SU-DHL-6 (cell line): ENCODE data around the gene MLANA.

Experiments
- H2AFZ ChIP-seq: fragments of 200-600 bp; sonication (generic); 2 replicates; pipeline ENCODE4 v1.6.1; 2014; ENCODE audit warnings: low read depth, mild to moderate bottlenecking, moderate library complexity, mixed read lengths, antibody characterized with exemption, low read length; ENCODE audit not compliant: severe bottlenecking
- H3F3A ChIP-seq: fragments of 200-600 bp; shearing (Covaris generic); 2 replicates; pipeline ENCODE4 v1.6.0; 2016; ENCODE audit warnings: antibody characterized with exemption, mild to moderate bottlenecking; ENCODE audit not compliant: insufficient read depth
- H3K27ac ChIP-seq: fragments of 200-600 bp; sonication (generic); 2 replicates; pipeline ENCODE4 v1.5.1; 2016; ENCODE audit warnings: low read depth, mild to moderate bottlenecking, low read length, moderate library complexity, mixed read lengths
- H3K27me3 ChIP-seq: fragments of 200-600 bp; sonication (generic), shearing (Covaris generic); 2 replicates; pipeline ENCODE4 v1.6.0; 2014; ENCODE audit warnings: mild to moderate bottlenecking, low read length
- H3K36me3 ChIP-seq: fragments of 200-600 bp; sonication (generic); 2 replicates; pipeline ENCODE4 v1.6.1; 2014; ENCODE audit warnings: mild to moderate bottlenecking, low read length, mixed read lengths
- H3K4me2 ChIP-seq: fragments of 300-600, 200-600 bp; shearing (Covaris generic), sonication (generic); 2 replicates; pipeline ENCODE4 v1.6.0; 2014; ENCODE audit warnings: low read length, low read depth, mild to moderate bottlenecking; ENCODE audit not compliant: poor library complexity, severe bottlenecking
- H3K4me3 ChIP-seq: fragments of 200-600 bp; sonication (generic); 2 replicates; pipeline ENCODE4 v1.5.1; 2014; ENCODE audit warnings: antibody characterized with exemption, low read length, mild to moderate bottlenecking, mixed read lengths; ENCODE audit not compliant: insufficient read depth, poor library complexity, severe bottlenecking
- H3K79me2 ChIP-seq: fragments of 200-600 bp; sonication (generic); 2 replicates; pipeline ENCODE4 v1.6.1; 2014; ENCODE audit warnings: mild to moderate bottlenecking, low read length, moderate library complexity; ENCODE audit not compliant: insufficient read depth
- H3K9ac ChIP-seq: fragments of 200-600 bp; sonication (generic); 2 replicates; pipeline ENCODE4 v1.7.0; 2014; ENCODE audit warnings: mild to moderate bottlenecking, low read length
- H3K9me2 ChIP-seq: fragments of 200-600 bp; sonication (generic); replicated peaks from 2 replicates; pipeline ENCODE4 v1.6.1; 2014; ENCODE audit warnings: low read length; ENCODE audit not compliant: insufficient read depth
- H3K9me3 ChIP-seq: fragments of 200-600 bp; sonication (generic); 2 replicates; pipeline ENCODE4 v1.6.1; 2014; ENCODE audit warnings: low read length, mixed read lengths; ENCODE audit not compliant: insufficient read depth
- H4K20me1 ChIP-seq: fragments of 200-600 bp; sonication (generic); 2 replicates; pipeline ENCODE4 v1.6.1; 2014; ENCODE audit warnings: low read depth, mild to moderate bottlenecking, antibody characterized with exemption, low read length, moderate library complexity, mixed read lengths
- CTCF ChIP-seq: fragments of 200-600 bp; sonication (generic); IDR thresholded peaks from one replicate; pipeline ENCODE4 v1.5.1; 2017; ENCODE audit warnings: antibody characterized with exemption, mild to moderate bottlenecking, low read length, moderate library complexity; ENCODE audit not compliant: insufficient read depth, poor library complexity, severe bottlenecking
- EZH2phosphoT487 ChIP-seq: fragments of 200-600 bp; sonication (generic), shearing (Covaris generic); conservative IDR thresholded peaks from 2 replicates; pipeline ENCODE4 v1.6.1; 2018; ENCODE audit warnings: mild to moderate bottlenecking, antibody characterized with exemption, low read length, moderate library complexity, mixed read lengths

MLANA gene

DNA sequence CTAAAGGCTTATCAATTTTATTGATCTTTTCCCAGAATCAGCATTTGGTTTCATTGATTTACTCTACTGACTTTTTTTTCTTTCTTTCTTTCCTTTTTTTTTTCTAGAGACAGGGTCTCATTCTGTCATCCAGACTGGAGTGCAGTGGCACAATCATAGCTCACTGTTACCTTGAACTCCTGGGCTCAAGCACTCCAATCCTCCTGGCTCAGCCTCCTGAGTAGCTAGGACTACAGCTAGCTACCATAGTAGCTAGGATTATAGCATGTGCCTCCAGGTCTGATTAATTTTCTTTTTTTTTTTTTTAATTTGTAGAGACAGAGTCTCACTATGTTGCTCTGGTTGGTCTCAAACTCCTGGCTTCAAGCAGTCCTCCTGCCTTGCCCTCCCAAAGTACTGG lies 11.7 kb downstream of the MLANA start:
- Histone ChIP-seq H3K9me3 (no peaks in the 10 kb centered on the region), H3F3A (no peaks in the 10 kb centered on the region), H4K20me1 (no peaks in the 10 kb centered on the region), H3K4me3 (no peak overlapping the region), H3K27ac (no peak overlapping the region), H3K36me3 (no peaks in the 10 kb centered on the region), H3K4me2 (no peak overlapping the region), H3K79me2 (no peaks in the 10 kb centered on the region), H3K9ac (no peak overlapping the region), H3K9me2 (no peaks in the 10 kb centered on the region), H2AFZ (no peak overlapping the region), H3K27me3 (no peaks in the 10 kb centered on the region)
- TF ChIP-seq EZH2phosphoT487, result no peak

- H3K36me3 ChIP-seq, result no peaks in the 10 kb centered on the region
- no peaks in the 10 kb centered on the region for H4K20me1 ChIP-seq
- TF ChIP-seq EZH2phosphoT487, result no peak
- no peak for TF ChIP-seq CTCF
- no peaks in the 10 kb centered on the region for H3K9me2 ChIP-seq
- no peak overlapping the region for H2AFZ ChIP-seq
- H3K9ac ChIP-seq, result no peak overlapping the region
- no peak overlapping the region for H3K27ac ChIP-seq
- no peaks in the 10 kb centered on the region for H3F3A ChIP-seq
- no peak overlapping the region for H3K4me3 ChIP-seq
- no peaks in the 10 kb centered on the region for H3K9me3 ChIP-seq
- no peaks in the 10 kb centered on the region for H3K27me3 ChIP-seq
- H3K4me2 ChIP-seq, result no peak overlapping the region
- no peaks in the 10 kb centered on the region for H3K79me2 ChIP-seq
These were observed 18.2 kb downstream of the MLANA start for GRCh38 chr9:5908918-5909317.

GRCh38 chr9:5909976-5910375 lies 19.3 kb downstream of the MLANA start:
- Histone ChIP-seq H3F3A (no peaks in the 10 kb centered on the region), H3K27ac (no peak overlapping the region), H3K79me2 (no peaks in the 10 kb centered on the region), H3K4me3 (no peak overlapping the region), H3K4me2 (no peak overlapping the region), H4K20me1 (no peaks in the 10 kb centered on the region), H3K9ac (no peak overlapping the region), H3K9me3 (no peaks in the 10 kb centered on the region), H3K9me2 (no peaks in the 10 kb centered on the region), H3K36me3 (no peaks in the 10 kb centered on the region), H2AFZ (no peak overlapping the region), H3K27me3 (no peaks in the 10 kb centered on the region)
- TF ChIP-seq CTCF, result no peak
- TF ChIP-seq EZH2phosphoT487, result no peak

DNA sequence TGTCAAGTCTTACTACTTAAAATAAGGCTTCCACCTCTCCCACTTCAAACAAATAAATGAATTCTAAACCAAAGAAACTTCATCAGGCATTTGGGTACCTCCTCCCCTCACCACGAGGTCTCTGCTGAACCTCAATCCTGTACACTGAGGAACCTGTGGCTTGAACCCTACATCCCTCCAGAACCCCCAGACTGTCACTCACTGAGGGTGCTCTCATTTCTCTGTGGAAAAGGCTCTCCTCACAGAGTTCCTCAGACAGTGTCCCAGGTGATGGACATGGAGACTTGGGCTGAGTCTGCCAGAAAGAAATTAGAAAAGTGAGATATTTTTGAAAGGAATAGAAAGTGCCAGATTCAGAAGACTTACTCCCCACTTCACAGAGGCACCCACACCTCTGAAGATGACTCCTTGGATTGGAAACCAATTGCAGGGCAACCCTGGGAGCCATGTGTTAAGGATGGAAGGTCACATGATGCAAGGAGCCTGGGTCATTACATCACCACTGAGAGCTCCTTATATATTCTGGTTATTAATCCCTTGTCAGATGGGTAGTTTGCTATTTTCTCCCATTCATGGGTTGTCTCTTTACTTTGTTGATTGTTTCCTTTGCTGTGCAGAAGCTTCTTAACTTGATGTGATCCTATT lies 19.8 kb downstream of the MLANA start:
- H3K27ac ChIP-seq, result no peak overlapping the region
- H3K4me2 ChIP-seq, result no peak overlapping the region
- H4K20me1 ChIP-seq, result no peaks in the 10 kb centered on the region
- no peaks in the 10 kb centered on the region for H3F3A ChIP-seq
- H3K9me3 ChIP-seq, result no peaks in the 10 kb centered on the region
- H2AFZ ChIP-seq, result no peak overlapping the region
- no peak overlapping the region for H3K9ac ChIP-seq
- H3K9me2 ChIP-seq, result no peaks in the 10 kb centered on the region
- no peaks in the 10 kb centered on the region for H3K36me3 ChIP-seq
- H3K79me2 ChIP-seq, result no peaks in the 10 kb centered on the region
- no peaks in the 10 kb centered on the region for H3K27me3 ChIP-seq
- no peak overlapping the region for H3K4me3 ChIP-seq
- TF ChIP-seq EZH2phosphoT487, result no peak
- no peak for TF ChIP-seq CTCF
